Left ventricle myocardium superior (tissue), 1 donor: Measurements from ENCODE around the gene NBL1. TPM values are rescaled to one million over a fixed set of nuclear protein-coding genes. Genes with fewer than 3 reads are reported as not detected.

Experiments
- ATAC-seq: fragments of 200-7000 bp; cut with Tn5 transposase; one replicate; pipeline ENCODE4 v1.9.1; 2020; ENCODE audit warnings: mild to moderate bottlenecking, moderate library complexity
- DNase-seq: peaks from one replicate; pipeline ENCODE4 v3.0.0-alpha.2; 2020
- intact Hi-C: fragments of 100-400 bp; cut with micrococcal nuclease; formaldehyde crosslinking; loops from one replicate; pipeline ENCODE4 v1.11.0; 2022
- long read RNA-seq: library from polyadenylated mRNA; unstranded; transcript quantifications from one replicate; pipeline ENCODE4 v2.0.0, GENCODE V29; 2021
- total RNA-seq: library from RNA; stranded (reverse); fragmentation: NEBNext Ultra II Directional; extraction: Animal tissue kit (Norgen Biotek cat#: 25700); gene quantifications from one replicate; pipeline ENCODE4 v1.2.1, GENCODE V29; 2021
- donor health status: DM: no; HTN: yes; CAD: no; lungs with severe emphysema.

NBL1 gene
- total RNA-seq, result 49.1 TPM
- long read RNA-seq, transcript NBL1-202 (4 exons, 2,172 nt), result major isoform, 95 of 124 reads
- long read RNA-seq, partial matches to known transcripts, result 1 of 124 reads
- long read RNA-seq, other reads (novel, unspliced or antisense), result 27 of 124 reads

GRCh38 chr1:19643602-19644394, at the start of gene NBL1:
Gene NBL1 (plus strand): TSS chr1:19644311. CDS start chr1:19655031, 10,720 bp downstream.
- ATAC-seq, result peak; percentile 81
- intact Hi-C loops, result no loop called here
- DNase-seq, result peak; percentile 90

- no peak for DNase-seq
- intact Hi-C loops, result no loop called here
These were observed 47.9 kb upstream of the NBL1 start for GRCh38 chr1:19596065-19596713.

GRCh38 chr1:19596714-19597495, 47.2 kb upstream of the NBL1 start:
- peak; percentile 92 for ATAC-seq
- DNase-seq, result peak; percentile 96
- intact Hi-C loops, result no loop called here

More at GRCh38 chr1:19596065-19596713, 47.9 kb upstream of the NBL1 start:
- peak; percentile 52 for ATAC-seq

DNA sequence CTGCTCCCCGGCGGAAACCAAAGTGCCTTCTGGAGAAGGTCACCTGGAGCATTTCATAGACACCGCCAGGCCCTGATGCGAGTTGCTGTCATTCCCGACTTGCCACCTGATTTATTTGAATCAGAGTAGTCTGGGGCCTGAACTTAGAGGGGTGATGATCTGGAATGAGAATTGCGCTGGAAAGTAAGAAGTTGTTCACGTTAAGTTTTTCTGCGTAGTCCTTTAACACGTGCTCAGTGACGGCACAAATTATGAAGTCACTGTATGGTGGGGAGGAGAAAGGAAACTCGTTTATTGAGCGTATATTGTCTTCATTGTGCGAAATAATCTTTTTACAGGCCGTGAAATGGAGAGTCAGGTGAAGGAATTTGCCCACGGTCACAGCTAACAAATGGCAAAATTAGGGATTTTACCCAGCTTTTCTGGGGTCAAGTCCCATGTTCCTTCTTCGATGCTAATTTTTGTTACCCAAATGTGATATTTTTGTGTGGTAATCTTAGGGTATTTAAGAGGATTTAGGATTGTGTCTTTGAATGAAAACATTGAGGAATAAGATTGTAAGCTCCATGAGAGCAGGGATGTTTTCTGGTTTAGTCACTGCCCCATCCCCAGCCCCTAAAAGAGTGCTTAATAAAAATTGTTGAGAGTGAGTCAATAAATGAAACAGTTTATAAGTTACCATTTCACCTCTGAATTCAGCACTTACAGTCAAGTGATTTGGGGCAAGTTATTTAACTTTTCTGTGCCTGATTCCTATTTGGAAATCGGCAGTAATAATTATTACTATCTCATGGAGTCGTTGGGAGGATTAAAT, 46.4 kb upstream of the NBL1 start:
- DNase-seq (no peak), ATAC-seq (peak; percentile 3)
- intact Hi-C loops, result no loop called here

DNA sequence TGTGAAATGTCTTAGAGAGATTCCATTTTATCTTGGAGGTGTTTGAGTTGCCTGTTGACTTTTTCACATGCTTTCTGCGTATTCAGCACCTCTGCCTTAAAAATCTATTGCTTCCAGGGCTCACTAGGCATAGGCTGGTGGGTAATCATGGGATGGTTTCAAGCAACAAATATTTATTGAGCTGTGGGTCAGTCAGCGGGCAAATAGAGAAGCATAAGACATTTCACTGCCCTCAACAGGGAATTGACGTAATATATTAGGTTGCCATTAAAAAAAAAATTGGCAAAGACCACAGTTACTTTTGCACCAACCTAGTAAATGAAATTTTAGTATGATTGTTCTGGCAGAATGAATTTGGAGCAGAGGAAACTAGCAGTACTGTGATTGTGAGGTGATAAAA, 44.3 kb upstream of the NBL1 start:
- DNase-seq, result no peak
- intact Hi-C loops, result no loop called here
- ATAC-seq, result no peak

- DNase-seq, result no peak
- no peak for ATAC-seq
- intact Hi-C loops, result no loop called here
These were observed 41.6 kb upstream of the NBL1 start for GRCh38 chr1:19602486-19602885.

DNA sequence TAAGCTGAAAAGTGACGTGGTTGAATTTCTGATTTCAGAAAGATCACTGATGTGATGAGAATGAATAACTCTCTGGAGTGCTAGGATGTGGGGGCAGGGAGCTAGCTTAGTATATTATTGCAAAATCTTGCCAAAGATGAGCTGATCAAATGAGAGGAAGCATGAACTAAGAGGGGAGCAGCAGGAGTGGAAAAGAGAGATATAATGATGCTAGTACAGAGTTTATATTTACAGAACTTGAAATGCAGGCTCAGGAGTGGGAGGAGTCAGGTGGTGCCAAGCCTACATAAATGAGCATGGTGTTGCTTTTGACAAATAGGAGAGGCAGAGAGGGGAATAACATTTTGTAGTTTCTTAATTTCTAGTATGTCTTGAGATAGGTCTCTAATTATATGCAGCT, 38.1 kb upstream of the NBL1 start:
- intact Hi-C loops, result no loop called here
- ATAC-seq, result no peak

DNA sequence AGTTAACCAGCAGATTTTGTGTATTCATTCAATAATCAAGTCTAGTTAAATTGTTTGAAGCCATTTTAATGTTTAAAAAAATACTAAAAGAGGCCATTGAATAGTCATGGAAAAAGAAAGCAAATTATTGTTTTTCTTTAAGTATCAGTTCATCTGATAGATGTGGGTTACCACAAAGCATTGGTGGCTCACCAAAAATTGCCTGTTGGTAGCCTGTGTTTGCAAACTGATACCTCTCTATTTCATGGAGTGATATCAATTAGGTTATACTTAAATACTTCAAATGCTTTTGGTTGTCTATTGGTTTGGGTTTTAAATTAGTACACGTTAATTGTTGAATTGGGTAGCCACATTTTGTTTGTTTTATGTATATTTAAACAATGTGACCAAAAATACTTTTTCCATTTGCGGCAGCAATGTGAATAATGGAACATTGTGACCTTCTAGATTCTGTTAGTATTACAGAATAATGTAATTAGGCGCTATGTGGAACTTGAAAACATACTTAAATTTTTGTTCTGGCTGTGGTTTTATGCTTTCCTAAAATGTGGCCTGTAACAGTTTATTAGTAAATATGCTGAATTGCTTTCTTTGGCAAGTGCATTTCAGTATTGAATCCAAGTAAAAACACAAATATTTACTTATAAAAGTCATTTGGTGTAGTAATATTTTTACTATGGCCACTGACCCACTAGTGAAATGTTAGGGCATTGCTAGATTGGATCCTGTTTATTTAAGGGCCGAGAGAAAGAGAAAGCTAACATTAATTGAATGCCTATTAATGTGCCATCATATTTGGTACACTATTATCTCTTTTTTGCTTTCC, 37.1 kb upstream of the NBL1 start:
- intact Hi-C loops, result no loop called here
- ATAC-seq (no peak), DNase-seq (no peak)

More for the DNA sequence above, 38.1 kb upstream of the NBL1 start:
- DNase-seq, result no peak

GRCh38 chr1:19608232-19608631, 35.9 kb upstream of the NBL1 start:
- intact Hi-C loops, result no loop called here
- ATAC-seq, result no peak
- no peak for DNase-seq

- no peak for ATAC-seq
- intact Hi-C loops, result no loop called here
- DNase-seq, result no peak
These were observed 33.7 kb upstream of the NBL1 start for GRCh38 chr1:19610282-19610981.

- intact Hi-C loops, result no loop called here
- ATAC-seq, result peak; percentile 72
These were observed 31.6 kb upstream of the NBL1 start for GRCh38 chr1:19612530-19612929.

GRCh38 chr1:19613171-19613703, 30.9 kb upstream of the NBL1 start:
- DNase-seq (no peak), ATAC-seq (peak; percentile 92)
- intact Hi-C loops, result no loop called here

More at GRCh38 chr1:19612530-19612929, 31.6 kb upstream of the NBL1 start:
- peak; percentile 36 for DNase-seq

DNA sequence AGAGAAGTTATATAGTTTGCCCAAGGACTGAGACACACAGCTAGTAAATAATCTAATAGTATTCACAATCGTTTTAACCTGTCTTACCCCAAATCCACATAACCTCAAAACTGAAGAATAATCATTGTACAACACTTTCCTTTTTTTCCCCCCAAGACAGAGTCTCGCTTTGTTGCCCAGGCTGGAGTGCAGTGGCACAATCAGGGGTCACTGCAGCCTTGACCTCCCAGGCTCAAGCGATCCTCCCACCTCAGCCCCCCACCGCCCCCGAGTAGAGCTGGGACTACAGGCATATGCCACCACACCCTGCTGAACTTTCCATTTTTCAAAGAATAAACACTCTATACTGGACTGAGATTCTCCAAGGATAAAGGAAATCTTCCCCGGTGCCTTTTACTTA, 28.7 kb upstream of the NBL1 start:
- intact Hi-C loops, result no loop called here
- ATAC-seq, result no peak
- no peak for DNase-seq

DNA sequence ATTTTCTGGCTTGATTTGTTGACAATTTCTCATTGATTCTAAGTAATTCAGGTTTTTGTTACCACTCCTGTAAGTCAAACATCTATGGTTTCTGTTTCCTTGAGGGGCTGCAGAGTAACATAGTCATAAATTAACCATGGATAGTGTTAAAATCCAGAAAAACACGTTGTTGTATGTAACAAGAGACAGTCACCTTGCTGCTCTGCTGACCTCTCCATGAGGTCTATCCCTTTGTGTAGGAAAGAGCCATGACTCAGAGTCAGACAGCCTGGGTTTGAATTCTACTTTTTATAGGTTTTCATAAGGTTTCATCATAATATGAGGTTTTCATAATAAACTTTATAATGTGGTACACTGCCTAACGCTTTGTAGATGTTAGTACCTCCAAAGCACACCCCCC, 27.6 kb upstream of the NBL1 start:
- DNase-seq, result no peak
- intact Hi-C loops, result no loop called here
- no peak for ATAC-seq

GRCh38 chr1:19617376-19617775, 26.7 kb upstream of the NBL1 start:
- intact Hi-C loops, result no loop called here
- ATAC-seq, result no peak
- no peak for DNase-seq

GRCh38 chr1:19618428-19618827, 25.7 kb upstream of the NBL1 start:
- DNase-seq (no peak), ATAC-seq (no peak)
- intact Hi-C loops, result no loop called here

GRCh38 chr1:19619697-19620384, 24.3 kb upstream of the NBL1 start:
- ATAC-seq (no peak), DNase-seq (no peak)
- intact Hi-C loops, result no loop called here
